ENCODE measurements around the gene PPP2R2C.

Gene PPP2R2C

DNA sequence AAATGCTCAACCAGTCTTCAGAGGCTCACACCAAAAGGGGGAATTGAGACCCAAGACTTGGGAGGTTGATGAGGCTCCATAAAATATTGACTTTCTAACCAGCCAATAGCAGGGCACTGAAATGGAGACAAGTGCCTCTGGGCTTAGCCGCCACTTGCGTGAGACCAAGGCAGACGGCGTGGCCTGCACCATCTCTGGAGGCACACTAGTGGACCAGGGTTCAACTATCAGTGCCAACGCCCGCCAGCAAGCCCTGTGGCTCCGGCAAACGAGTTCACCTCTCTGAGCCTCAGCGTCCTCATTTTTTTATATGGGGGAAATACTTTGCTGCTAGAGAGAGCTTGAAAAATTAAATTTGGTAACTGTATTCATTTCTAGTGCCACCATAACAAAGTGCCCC is 50.3 kb downstream of the PPP2R2C start:
- DNase-seq: no peak

GRCh38 chr4:6421397-6421796 is 51.0 kb downstream of the PPP2R2C start:
- DNase-seq: no peak

DNA sequence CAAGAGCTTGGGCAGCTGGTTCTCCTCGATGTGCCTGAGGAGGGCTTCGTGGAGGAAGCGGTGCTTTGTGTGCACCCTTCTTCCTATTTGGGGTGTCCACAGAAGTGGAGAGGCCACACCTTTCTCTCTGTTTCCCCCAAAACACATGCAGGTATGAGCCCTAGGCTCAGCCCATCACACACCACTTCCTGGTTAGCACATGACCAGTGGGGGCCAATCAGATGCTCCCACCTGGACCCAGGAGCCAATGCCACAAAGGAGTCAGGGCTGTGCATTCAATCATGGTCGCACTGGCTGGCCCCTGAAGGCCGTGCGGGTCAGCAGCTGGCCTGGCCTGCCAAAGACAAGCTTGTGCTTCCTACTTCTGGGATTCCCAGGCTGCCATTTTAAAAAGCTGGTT is 51.4 kb downstream of the PPP2R2C start:
- no peak for DNase-seq

GRCh38 chr4:6420036-6420435 is 52.4 kb downstream of the PPP2R2C start:
- DNase-seq: no peak

DNA sequence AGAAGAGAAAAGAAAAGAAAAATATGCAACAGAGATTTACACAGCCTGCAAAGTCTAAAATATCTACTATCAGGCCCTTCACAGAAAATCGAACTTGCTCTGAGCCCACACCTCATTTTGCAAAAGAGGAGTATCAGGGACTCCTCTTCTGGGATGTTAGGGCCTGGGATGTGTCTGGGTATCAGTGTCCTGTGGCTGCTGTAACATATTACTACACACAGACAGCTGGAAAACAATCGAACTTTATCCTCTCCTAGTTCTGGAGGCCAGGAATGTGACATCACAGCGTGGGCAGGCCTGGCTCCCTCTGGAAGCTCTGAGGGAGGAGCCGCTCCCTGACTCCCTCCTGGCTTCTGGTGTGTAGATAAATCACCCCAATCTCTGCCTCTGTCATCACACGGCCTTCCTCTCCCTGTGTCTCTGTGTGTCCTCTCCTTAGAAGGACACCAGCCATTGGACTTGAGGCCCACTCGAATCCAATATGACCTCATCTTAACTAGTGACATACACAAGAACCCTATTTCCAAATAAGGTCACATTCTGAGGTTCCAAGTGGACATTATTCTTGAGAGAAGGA is 52.9 kb downstream of the PPP2R2C start:
- no peak for DNase-seq

DNA sequence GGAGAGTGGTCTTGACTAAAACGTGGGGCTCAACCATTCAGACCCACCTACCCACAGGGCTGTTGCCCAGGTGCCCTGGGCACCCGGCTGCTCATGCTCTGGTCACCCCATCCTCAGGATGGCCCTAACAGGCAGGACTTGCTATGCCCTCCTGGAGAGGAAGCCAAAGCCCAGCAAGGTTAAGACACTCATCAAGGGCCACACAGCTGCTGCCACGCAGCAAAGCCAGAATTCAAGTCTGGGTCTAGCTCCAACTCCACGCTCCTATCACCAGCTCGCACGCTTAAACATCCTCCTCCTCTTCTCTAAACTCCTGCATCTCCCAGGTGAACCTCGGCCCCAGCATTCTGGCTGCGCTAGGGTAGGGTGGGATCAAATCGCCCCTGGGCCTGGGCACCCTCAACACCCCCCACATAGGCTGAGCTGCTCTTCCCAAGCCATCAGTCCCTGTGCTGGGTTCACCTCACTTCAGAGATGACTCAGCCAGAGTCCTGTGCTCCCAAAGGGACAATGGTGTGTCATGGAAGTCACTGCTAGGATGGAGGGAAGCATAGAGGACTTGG is 54.1 kb downstream of the PPP2R2C start:
- no peak for DNase-seq

- no peak for DNase-seq
Observed at GRCh38 chr4:6417516-6418050, 54.8 kb downstream of the PPP2R2C start.

DNA sequence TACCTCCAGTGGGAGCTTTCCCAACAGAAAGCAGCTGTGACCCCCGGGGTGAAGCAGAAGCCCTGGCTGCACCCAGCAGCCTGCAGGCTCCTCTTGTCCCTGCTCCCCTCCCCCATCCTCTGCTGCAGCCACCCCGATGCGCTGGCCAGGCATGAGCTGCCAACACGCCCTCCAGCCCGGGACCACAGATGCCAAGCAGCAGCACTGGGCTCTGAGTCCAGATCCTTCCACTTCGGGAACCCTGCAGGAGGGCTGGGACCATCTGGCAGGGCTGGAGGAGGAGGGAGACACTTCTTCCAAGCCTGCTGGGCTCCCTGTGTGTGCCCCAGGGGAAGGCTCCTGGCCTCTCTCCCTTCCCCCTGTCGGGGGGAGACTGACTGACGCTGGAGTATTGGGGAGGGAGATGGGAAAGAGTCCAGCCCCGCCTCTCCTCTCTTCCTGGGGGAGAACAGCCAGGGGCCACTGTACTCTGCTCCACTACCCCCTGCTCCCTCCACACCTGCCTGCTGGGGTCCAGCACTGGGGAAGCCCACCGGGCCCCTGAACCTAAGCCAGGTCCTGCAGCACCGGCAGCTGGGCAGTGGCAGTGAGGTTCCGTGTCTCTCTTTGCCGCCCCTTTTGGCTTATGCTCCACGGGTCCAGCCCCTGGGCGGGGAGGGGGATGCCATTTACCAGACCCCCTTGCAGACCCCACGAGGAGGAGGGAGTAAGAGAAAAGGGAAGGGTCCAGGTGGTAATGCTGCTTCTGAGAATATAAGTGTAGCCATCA is 55.7 kb downstream of the PPP2R2C start:
- peak; percentile 59 for DNase-seq

- no peak for DNase-seq
Observed at GRCh38 chr4:6415031-6415705, 57.2 kb downstream of the PPP2R2C start.

- DNase-seq: no peak
Observed at GRCh38 chr4:6414578-6414977, 57.8 kb downstream of the PPP2R2C start.

- DNase-seq: no peak
Observed at GRCh38 chr4:6410664-6411063, 61.8 kb downstream of the PPP2R2C start.

GRCh38 chr4:6410068-6410467 is 62.3 kb downstream of the PPP2R2C start:
- peak; percentile 47 for DNase-seq

GRCh38 chr4:6409381-6409780 is 63.0 kb downstream of the PPP2R2C start:
- no peak for DNase-seq

GRCh38 chr4:6408263-6408662 is 64.2 kb downstream of the PPP2R2C start:
- DNase-seq: no peak

DNA sequence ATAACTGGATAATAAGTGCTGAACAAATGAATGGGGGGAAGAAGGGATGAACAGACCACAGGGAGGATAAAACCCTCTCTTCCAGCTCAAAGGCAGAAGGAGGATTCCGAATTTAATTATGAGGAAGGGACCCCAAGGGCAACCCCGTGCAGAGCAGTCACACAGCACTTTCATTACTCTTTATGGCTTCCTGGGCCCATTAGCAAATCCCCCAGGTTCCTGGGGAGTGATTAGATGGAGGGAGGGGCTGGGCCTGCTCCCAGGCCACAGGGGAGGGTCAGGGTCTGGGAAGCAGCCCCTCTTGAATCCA is 67.1 kb downstream of the PPP2R2C start:
- DNase-seq: no peak

GRCh38 chr4:6404611-6405396 is 67.6 kb downstream of the PPP2R2C start:
- no peak for DNase-seq

GRCh38 chr4:6403400-6403685 is 69.1 kb downstream of the PPP2R2C start:
- peak; percentile 51 for DNase-seq

- no peak for DNase-seq
Observed at GRCh38 chr4:6402566-6403399, 69.6 kb downstream of the PPP2R2C start.

GRCh38 chr4:6401797-6402196 is 70.6 kb downstream of the PPP2R2C start:
- DNase-seq: no peak

DNA sequence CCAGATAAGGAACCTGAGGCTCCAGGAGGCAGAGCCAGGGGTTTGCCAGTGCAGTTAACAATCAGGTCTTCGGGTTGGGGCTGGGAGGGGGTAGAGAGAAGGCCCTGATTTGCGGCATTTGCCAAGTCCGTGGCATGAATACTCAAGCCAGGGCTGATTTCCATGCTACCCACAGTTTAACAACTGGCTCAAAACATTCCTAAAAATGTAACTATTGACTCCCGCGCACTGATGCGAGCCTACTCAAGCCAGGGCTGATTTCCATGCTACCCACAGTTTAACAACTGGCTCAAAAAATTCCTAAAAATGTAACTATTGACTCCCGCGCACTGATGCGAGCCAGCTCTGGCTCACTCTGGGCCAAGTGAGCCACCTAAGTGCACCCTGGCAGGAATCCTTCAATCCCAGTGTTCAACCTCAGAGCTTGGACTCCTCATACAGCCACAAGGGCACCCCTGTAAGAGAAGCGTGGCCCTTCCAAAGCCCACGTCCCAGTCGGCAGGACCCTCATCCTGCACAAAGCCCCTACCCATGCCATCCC is 75.6 kb downstream of the PPP2R2C start:
- no peak for DNase-seq

DNA sequence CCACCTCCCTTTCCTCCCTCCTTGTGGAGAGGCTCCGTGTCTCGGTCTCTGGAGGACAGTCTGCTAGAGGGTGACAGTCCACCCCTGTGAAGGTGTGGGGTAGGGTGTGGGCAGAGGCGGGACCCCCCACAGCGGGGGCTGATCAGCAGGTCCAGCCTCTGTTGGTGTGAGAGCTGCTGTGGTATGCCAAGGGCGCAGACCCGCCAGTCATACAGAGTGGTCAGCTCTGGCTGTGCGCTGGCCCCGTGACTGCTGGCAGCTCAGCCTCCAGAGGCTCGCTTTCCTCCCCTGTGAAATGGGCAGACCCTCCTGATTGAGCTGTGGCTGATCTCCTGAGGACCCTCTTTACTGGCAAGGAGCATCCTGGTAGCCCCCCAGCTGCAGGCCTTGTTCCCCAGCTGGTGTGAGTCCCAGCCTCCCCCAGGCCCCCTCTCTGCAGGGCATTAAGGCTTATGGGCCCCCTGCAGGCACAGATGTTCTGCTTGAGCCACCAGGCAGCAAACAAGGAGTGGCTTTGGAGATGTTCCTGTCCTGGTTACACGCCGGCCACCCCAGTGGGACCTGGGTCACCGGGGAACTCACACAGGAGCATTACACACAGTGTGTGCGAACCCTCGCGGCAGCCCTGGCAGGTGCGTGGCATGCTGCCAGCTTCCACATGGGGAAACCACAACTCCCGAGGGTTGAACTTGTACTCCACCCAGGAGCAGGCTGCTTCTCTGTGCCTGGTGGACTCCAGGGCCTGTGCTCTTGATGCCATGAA is 76.8 kb downstream of the PPP2R2C start:
- peak; percentile 25 for DNase-seq

Data from NCI-H2171 treated with DMSO at 0.1 percent for 48 hours (cell line).